ENCODE measurements around the gene EIF5A.

- TF ChIP-seq CTCF (optimal IDR thresholded peaks at IDR 0.05 in 1 of 3, IDR thresholded peaks at IDR 0.05 in 1 of 3, conservative IDR thresholded peaks at IDR 0.05 in 1 of 3; ENCODE audit: extremely low read depth in 1 of 3, insufficient read depth in 2 of 3, low read length in 3 of 3) (no peak), EZH2 (IDR thresholded peaks at IDR 0.05; ENCODE audit: low read length) (no peak)
Observed at GRCh38 chr17:7355053-7355452, 47.6 kb downstream of the EIF5A start, which contains the start of gene TMEM95.

All from keratinocyte (primary cell).